OCI-LY3 (cell line): ENCODE results near the gene GLRX.

Source experiments
- EZH2phosphoT487 ChIP-seq: fragments of 200-600 bp; shearing (Covaris generic); IDR thresholded peaks from 2 replicates; pipeline ENCODE4 v1.6.1; 2018; ENCODE audit warnings: antibody characterized with exemption, mixed run types, low read depth
- TF ChIP-seq, protein P1 (sequence below): fragments of 200-600, 300-600 bp; sonication (generic); IDR thresholded peaks from 2 replicates; pipeline ENCODE4 v1.5.1; 2014; ENCODE audit warnings: antibody characterized with exemption, low read length, low read depth

DNA sequence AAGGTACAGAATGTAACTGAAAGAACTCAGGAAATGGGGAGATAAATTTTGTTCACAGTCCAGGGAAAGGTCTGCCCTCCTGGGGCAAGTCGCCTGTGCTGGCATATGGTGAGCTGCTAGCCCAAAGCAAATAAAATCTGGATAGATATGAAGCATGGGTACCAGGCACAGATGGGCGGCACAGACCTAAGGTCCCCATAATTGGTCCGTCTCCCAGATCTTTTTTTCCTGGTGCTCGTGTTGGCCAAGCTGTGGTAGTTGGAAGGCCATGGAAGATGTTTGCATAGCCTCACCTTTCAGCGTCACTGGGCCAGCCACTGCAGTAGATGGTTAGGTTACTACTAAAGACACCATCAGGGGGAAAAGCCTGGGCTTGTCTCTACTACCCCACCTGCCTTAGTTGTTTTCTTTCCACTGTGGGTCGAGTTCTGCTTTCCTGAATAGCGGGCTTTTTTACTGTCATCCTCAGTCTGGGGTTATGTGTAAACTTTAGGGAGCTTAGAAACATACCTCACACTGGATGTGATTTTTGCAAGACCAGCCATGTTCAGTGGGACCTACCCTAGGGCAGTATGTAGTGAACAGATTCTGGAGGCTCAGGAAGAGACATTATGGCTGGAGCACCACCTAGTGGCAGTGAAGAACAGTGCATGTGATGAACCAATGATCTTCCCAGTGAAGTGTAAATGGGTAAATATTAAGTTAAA is 24.2 kb upstream of the GLRX start:
- TF ChIP-seq, protein P1, sequence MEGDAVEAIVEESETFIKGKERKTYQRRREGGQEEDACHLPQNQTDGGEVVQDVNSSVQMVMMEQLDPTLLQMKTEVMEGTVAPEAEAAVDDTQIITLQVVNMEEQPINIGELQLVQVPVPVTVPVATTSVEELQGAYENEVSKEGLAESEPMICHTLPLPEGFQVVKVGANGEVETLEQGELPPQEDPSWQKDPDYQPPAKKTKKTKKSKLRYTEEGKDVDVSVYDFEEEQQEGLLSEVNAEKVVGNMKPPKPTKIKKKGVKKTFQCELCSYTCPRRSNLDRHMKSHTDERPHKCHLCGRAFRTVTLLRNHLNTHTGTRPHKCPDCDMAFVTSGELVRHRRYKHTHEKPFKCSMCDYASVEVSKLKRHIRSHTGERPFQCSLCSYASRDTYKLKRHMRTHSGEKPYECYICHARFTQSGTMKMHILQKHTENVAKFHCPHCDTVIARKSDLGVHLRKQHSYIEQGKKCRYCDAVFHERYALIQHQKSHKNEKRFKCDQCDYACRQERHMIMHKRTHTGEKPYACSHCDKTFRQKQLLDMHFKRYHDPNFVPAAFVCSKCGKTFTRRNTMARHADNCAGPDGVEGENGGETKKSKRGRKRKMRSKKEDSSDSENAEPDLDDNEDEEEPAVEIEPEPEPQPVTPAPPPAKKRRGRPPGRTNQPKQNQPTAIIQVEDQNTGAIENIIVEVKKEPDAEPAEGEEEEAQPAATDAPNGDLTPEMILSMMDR = peak; percentile 86
- TF ChIP-seq EZH2phosphoT487 = no peak
